DND-41 (cell line): ENCODE measurements around the gene ARAP1.

ENCODE experiments used
- CTCF ChIP-seq: IDR thresholded peaks from 2 replicates; pipeline ENCODE4 v1.5.1; 2012; ENCODE audit warnings: borderline replicate concordance, low read length, moderate library complexity, mild to moderate bottlenecking; ENCODE audit not compliant: poor library complexity, severe bottlenecking; ENCODE audit errors: extremely low read depth
- EZH2 ChIP-seq: IDR thresholded peaks from 3 replicates; pipeline ENCODE4 v1.6.1; 2012; ENCODE audit warnings: borderline replicate concordance, low read depth, mild to moderate bottlenecking, moderate library complexity, low read length, inconsistent platforms; ENCODE audit not compliant: severe bottlenecking

GRCh38 chr11:72789493-72790131, 37.4 kb upstream of the ARAP1 start:
- TF ChIP-seq CTCF (no peak), EZH2 (no peak)
